ENCODE data around the gene MYOZ2. TPM values are rescaled to one million over a fixed set of nuclear protein-coding genes. Genes with fewer than 3 reads are reported as not detected.

MYOZ2 gene
- total RNA-seq, 6 experiments from 2014 or later = 0.28 to 0.71 (median 0.37) TPM

GRCh38 chr4:119098306-119098705 lies 37.3 kb upstream of the MYOZ2 start:
- peaks cover 11% of the 10 kb centered on the region for H3K36me3 Mint-ChIP-seq (ENCODE audit: low read depth)
- H3K27ac Mint-ChIP-seq = peak overlapping the region; percentile 34; the same call in 1 of the 2 replicates
- no peak overlapping the region for H3K4me3 Mint-ChIP-seq
- no peak for DNase-seq
- no peaks in the 10 kb centered on the region for H3K9me3 Mint-ChIP-seq
- peaks cover 89% of the 10 kb centered on the region for H3K4me1 Mint-ChIP-seq (ENCODE audit: low read depth)
- TF ChIP-seq CTCF (IDR thresholded peaks at IDR 0.05) = no peak
- H3K27me3 Mint-ChIP-seq (ENCODE audit: insufficient read depth) = peaks cover 1% of the 10 kb centered on the region

- peak; percentile 93 for DNase-seq
- peak overlapping the region; percentile 50 for H3K4me3 Mint-ChIP-seq
- TF ChIP-seq CTCF (IDR thresholded peaks at IDR 0.05) = no peak
- peaks cover 11% of the 10 kb centered on the region for H3K36me3 Mint-ChIP-seq (ENCODE audit: low read depth)
- H3K9me3 Mint-ChIP-seq = no peaks in the 10 kb centered on the region
- H3K27me3 Mint-ChIP-seq (ENCODE audit: insufficient read depth) = peaks cover 1% of the 10 kb centered on the region
- H3K27ac Mint-ChIP-seq = peak overlapping the region; percentile 80
- peaks cover 90% of the 10 kb centered on the region for H3K4me1 Mint-ChIP-seq (ENCODE audit: low read depth)
Measured at GRCh38 chr4:119099227-119099810, 36.3 kb upstream of the MYOZ2 start.

- peak overlapping the region; percentile 80 for H3K27ac Mint-ChIP-seq
Measured at GRCh38 chr4:119100655-119101054, 35.0 kb upstream of the MYOZ2 start.

GRCh38 chr4:119103263-119103662 lies 32.4 kb upstream of the MYOZ2 start:
- no peaks in the 10 kb centered on the region; the same call in 1 of the 2 replicates for H3K27me3 Mint-ChIP-seq (ENCODE audit: insufficient read depth)
- H3K4me3 Mint-ChIP-seq = peak overlapping the region; percentile 66
- H3K36me3 Mint-ChIP-seq (ENCODE audit: low read depth) = peaks cover 5% of the 10 kb centered on the region; the same call in 1 of the 2 replicates
- TF ChIP-seq CTCF (IDR thresholded peaks at IDR 0.05) = no peak
- peaks cover 84% of the 10 kb centered on the region for H3K4me1 Mint-ChIP-seq (ENCODE audit: low read depth)
- H3K9me3 Mint-ChIP-seq = no peaks in the 10 kb centered on the region
- DNase-seq = peak; percentile 98
- H3K27ac Mint-ChIP-seq = peak overlapping the region; percentile 92

More at GRCh38 chr4:119100655-119101054, 35.0 kb upstream of the MYOZ2 start:
- Mint-ChIP-seq H3K4me1 (ENCODE audit: low read depth) (peaks cover 92% of the 10 kb centered on the region), H3K27me3 (ENCODE audit: insufficient read depth) (no peaks in the 10 kb centered on the region; the same call in 1 of the 2 replicates), H3K9me3 (no peaks in the 10 kb centered on the region), H3K4me3 (peak overlapping the region; percentile 6; the same call in 1 of the 2 replicates), H3K36me3 (ENCODE audit: low read depth) (peaks cover 5% of the 10 kb centered on the region; the same call in 1 of the 2 replicates)
- no peak for DNase-seq
- TF ChIP-seq CTCF (IDR thresholded peaks at IDR 0.05) = no peak

- no peaks in the 10 kb centered on the region for H3K9me3 Mint-ChIP-seq
- DNase-seq = no peak
- peak overlapping the region; percentile 92 for H3K27ac Mint-ChIP-seq
- no peak for TF ChIP-seq CTCF (IDR thresholded peaks at IDR 0.05)
- H3K36me3 Mint-ChIP-seq (ENCODE audit: low read depth) = peaks cover 5% of the 10 kb centered on the region; the same call in 1 of the 2 replicates
- no peaks in the 10 kb centered on the region; the same call in 1 of the 2 replicates for H3K27me3 Mint-ChIP-seq (ENCODE audit: insufficient read depth)
- peaks cover 70% of the 10 kb centered on the region for H3K4me1 Mint-ChIP-seq (ENCODE audit: low read depth)
- no peak overlapping the region for H3K4me3 Mint-ChIP-seq
Measured at GRCh38 chr4:119104644-119105273, 30.9 kb upstream of the MYOZ2 start.

All from HFFc6 (cell line).